K562 (cell line): ENCODE data around the gene RC3H2. TPM values are rescaled to one million over a fixed set of nuclear protein-coding genes. Genes with fewer than 3 reads are reported as not detected.

ENCODE experiments used
- CUX1 ChIP-seq: fragments of 200-800 bp; sonication (Bioruptor generic); IDR thresholded peaks from 2 replicates; pipeline ENCODE4 v1.6.1; 2016; ENCODE audit warnings: missing genetic modification characterization, missing compliant biosample characterization
- JUND ChIP-seq, 2 experiments: IDR thresholded peaks; 2 replicates in 1 of 2; 3 replicates in 1 of 2; pipeline ENCODE4 v1.6.1; 2011; ENCODE audit warnings: borderline replicate concordance in 2 of 2, low read depth in 2 of 2, low read length in 2 of 2, improper control_type of control experiment in 1 of 2, missing biosample characterization in 1 of 2, missing genetic modification characterization in 1 of 2, missing genetic modification reagents in 1 of 2
- KHSRP ChIP-seq: fragments of 450-650 bp; IDR thresholded peaks from 2 replicates; pipeline ENCODE4 v1.6.1; 2017
- KLF10 ChIP-seq: fragments of 250-450 bp; sonication (Bioruptor Pico); IDR thresholded peaks from 2 replicates; pipeline ENCODE4 v1.6.1; 2021; ENCODE audit warnings: matching md5 sums
- MIER1 ChIP-seq: fragments of 450-650 bp; IDR thresholded peaks from 2 replicates; pipeline ENCODE4 v1.6.1; 2016; ENCODE audit warnings: antibody characterized with exemption, mild to moderate bottlenecking, low read depth
- MYBL2 ChIP-seq, 2 experiments: fragments of 450-650 bp in 1 of 2; sonication (generic) in 1 of 2; formaldehyde crosslinking in 1 of 2; IDR thresholded peaks; 2 replicates each; pipeline versions ENCODE4 v1.6.1 to v1.8.1; 2017 to 2022; ENCODE audit warnings: borderline replicate concordance in 1 of 2, inconsistent platforms in 1 of 2, low read depth in 1 of 2, mild to moderate bottlenecking in 1 of 2, missing genetic modification reagents in 1 of 2, moderate library complexity in 1 of 2
- PHF8 ChIP-seq: fragments of 200-600 bp; sonication (generic); IDR thresholded peaks from 2 replicates; pipeline ENCODE4 v1.6.1; 2012; ENCODE audit warnings: mixed run types, mild to moderate bottlenecking, inconsistent platforms, low read length, moderate library complexity, borderline replicate concordance
- SMC3 ChIP-seq: conservative IDR thresholded peaks from 2 replicates; pipeline ENCODE4 v1.6.1; 2011; ENCODE audit warnings: low read depth, low read length, improper control_type of control experiment; ENCODE audit not compliant: insufficient read depth
- TEAD4 ChIP-seq, 2 experiments: sonication (generic) in 1 of 2; formaldehyde crosslinking in 1 of 2; IDR thresholded peaks; 2 replicates each; pipeline versions ENCODE4 v1.6.1 to v1.8.0; 2012 to 2022; ENCODE audit warnings: borderline replicate concordance in 1 of 2, inconsistent platforms in 1 of 2, low read length in 1 of 2, mild to moderate bottlenecking in 1 of 2, missing genetic modification reagents in 1 of 2
- ZFP91 ChIP-seq: sonication (generic); formaldehyde crosslinking; IDR thresholded peaks from 2 replicates; pipeline ENCODE4 v1.8.0; 2022; ENCODE audit warnings: mild to moderate bottlenecking, missing genetic modification reagents
- polyA plus RNA-seq, 8 experiments: library from polyadenylated mRNA; depleted of rRNA in 4 of 8; stranded (reverse) in 5 of 8; unstranded in 3 of 8; fragments of >200 nt; fragmentation: Nextera tagmentation in 2 of 8; fragmentation: Illumina TruSeq in 1 of 8; extraction: Ambion mirVana in 2 of 8; extraction: Trizol in 1 of 8; gene quantifications; 2 replicates each; pipeline versions ENCODE4 v1.2.1 to v1.2.3, GENCODE V29; 2011 to 2014; ENCODE audit warnings: inconsistent platforms in 1 of 8, missing spikeins in 1 of 8
- total RNA-seq, 7 experiments: library from RNA; depleted of rRNA in 6 of 7; stranded (reverse); fragments of >200 nt in 6 of 7; fragmentation: Illumina TruSeq in 2 of 7; extraction: Trizol in 2 of 7; gene quantifications; 2 replicates each; pipeline versions ENCODE4 v1.2.1 to v1.2.3, GENCODE V29; 2011 to 2021; ENCODE audit warnings: low replicate concordance in 1 of 7
- TF ChIP-seq, protein P1 (sequence below), 2 experiments: fragments of 150-350 bp in 1 of 2; IDR thresholded peaks; 2 replicates each; pipeline ENCODE4 v1.6.1; 2012 to 2016; ENCODE audit warnings: low read depth in 2 of 2, low read length in 2 of 2, mild to moderate bottlenecking in 1 of 2, moderate library complexity in 1 of 2
- TF ChIP-seq, protein P2 (sequence below): sonication (generic); formaldehyde crosslinking; IDR thresholded peaks from 2 replicates; pipeline ENCODE4 v1.4.0; 2020; ENCODE audit warnings: mild to moderate bottlenecking, missing genetic modification reagents
- TF ChIP-seq, protein P3 (sequence below): sonication (generic); formaldehyde crosslinking; IDR thresholded peaks from 2 replicates; pipeline ENCODE4 v1.5.0; 2020; ENCODE audit warnings: missing genetic modification reagents

Gene RC3H2
- total and polyA plus RNA-seq, 9 of the 15 experiments (the other 6 are each of a cell fraction or from before 2014, with no cell fraction given), result 5.6 to 35.4 (median 18.6) TPM

DNA sequence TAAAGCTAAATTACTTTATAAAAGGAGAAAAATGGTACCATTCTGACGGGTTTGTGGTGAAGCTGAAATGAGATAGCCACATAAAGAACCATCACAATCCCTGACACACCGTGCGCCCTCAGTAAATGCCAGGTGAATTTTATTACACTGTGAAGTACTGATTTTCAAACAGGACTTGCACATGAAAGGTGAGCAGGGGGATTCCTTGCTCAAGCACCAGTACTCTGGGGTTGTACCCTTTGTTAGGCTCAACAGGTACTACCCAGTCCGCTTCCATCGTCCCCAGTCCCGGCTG is 35.2 kb upstream of the RC3H2 start (continued):
- TF ChIP-seq, protein P1, sequence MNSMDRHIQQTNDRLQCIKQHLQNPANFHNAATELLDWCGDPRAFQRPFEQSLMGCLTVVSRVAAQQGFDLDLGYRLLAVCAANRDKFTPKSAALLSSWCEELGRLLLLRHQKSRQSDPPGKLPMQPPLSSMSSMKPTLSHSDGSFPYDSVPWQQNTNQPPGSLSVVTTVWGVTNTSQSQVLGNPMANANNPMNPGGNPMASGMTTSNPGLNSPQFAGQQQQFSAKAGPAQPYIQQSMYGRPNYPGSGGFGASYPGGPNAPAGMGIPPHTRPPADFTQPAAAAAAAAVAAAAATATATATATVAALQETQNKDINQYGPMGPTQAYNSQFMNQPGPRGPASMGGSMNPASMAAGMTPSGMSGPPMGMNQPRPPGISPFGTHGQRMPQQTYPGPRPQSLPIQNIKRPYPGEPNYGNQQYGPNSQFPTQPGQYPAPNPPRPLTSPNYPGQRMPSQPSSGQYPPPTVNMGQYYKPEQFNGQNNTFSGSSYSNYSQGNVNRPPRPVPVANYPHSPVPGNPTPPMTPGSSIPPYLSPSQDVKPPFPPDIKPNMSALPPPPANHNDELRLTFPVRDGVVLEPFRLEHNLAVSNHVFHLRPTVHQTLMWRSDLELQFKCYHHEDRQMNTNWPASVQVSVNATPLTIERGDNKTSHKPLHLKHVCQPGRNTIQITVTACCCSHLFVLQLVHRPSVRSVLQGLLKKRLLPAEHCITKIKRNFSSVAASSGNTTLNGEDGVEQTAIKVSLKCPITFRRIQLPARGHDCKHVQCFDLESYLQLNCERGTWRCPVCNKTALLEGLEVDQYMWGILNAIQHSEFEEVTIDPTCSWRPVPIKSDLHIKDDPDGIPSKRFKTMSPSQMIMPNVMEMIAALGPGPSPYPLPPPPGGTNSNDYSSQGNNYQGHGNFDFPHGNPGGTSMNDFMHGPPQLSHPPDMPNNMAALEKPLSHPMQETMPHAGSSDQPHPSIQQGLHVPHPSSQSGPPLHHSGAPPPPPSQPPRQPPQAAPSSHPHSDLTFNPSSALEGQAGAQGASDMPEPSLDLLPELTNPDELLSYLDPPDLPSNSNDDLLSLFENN (IDR thresholded peaks at IDR 0.05; ENCODE audit: low read depth in 2 of 2, low read length in 2 of 2), result no peak
- TF ChIP-seq SMC3 (no peak), MIER1 (no peak), JUND (IDR thresholded peaks at IDR 0.05; ENCODE audit: borderline replicate concordance, low read depth, low read length) (no peak), JUND (tag; IDR thresholded peaks at IDR 0.05; ENCODE audit: borderline replicate concordance, low read depth, low read length) (0 out of 3 replicates have a peak, but pooled peaks have one; percentile 55), ZFP91 (CRISPR knock-in tag) (no peak), PHF8 (no peak), TEAD4 (IDR thresholded peaks at IDR 0.05; ENCODE audit: low read length) (peak; percentile 59; the same call in 1 of the 2 replicates), TEAD4 (CRISPR knock-in tag; IDR thresholded peaks at IDR 0.05; ENCODE audit: borderline replicate concordance) (no peak), CUX1 (CRISPR knock-in tag) (no peak), KHSRP (no peak), KLF10 (CRISPR knock-in tag) (no peak), MYBL2 (IDR thresholded peaks at IDR 0.05; ENCODE audit: low read depth) (no peak), MYBL2 (CRISPR knock-in tag; IDR thresholded peaks at IDR 0.05; ENCODE audit: borderline replicate concordance) (no peak)
- TF ChIP-seq, protein P2, sequence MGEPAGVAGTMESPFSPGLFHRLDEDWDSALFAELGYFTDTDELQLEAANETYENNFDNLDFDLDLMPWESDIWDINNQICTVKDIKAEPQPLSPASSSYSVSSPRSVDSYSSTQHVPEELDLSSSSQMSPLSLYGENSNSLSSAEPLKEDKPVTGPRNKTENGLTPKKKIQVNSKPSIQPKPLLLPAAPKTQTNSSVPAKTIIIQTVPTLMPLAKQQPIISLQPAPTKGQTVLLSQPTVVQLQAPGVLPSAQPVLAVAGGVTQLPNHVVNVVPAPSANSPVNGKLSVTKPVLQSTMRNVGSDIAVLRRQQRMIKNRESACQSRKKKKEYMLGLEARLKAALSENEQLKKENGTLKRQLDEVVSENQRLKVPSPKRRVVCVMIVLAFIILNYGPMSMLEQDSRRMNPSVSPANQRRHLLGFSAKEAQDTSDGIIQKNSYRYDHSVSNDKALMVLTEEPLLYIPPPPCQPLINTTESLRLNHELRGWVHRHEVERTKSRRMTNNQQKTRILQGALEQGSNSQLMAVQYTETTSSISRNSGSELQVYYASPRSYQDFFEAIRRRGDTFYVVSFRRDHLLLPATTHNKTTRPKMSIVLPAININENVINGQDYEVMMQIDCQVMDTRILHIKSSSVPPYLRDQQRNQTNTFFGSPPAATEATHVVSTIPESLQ (CRISPR knock-in tag), result no peak
- TF ChIP-seq, protein P3, sequence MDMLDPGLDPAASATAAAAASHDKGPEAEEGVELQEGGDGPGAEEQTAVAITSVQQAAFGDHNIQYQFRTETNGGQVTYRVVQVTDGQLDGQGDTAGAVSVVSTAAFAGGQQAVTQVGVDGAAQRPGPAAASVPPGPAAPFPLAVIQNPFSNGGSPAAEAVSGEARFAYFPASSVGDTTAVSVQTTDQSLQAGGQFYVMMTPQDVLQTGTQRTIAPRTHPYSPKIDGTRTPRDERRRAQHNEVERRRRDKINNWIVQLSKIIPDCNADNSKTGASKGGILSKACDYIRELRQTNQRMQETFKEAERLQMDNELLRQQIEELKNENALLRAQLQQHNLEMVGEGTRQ (CRISPR knock-in tag), result no peak
